ENCODE measurements around the gene TFPI. TPM values are rescaled to one million over a fixed set of nuclear protein-coding genes. Genes with fewer than 3 reads are reported as not detected.

Gene TFPI
- total RNA-seq, 1 donor from 2014 or later: 716 TPM

- no peak for DNase-seq (ENCODE audit: low read depth in 2 of 2)
These were observed 84.7 kb downstream of the TFPI start for GRCh38 chr2:187469538-187469937.

GRCh38 chr2:187468262-187468661 lies 86.0 kb downstream of the TFPI start:
- no peak for DNase-seq (ENCODE audit: low read depth in 2 of 2)

- no peak for DNase-seq (ENCODE audit: low read depth in 2 of 2)
These were observed 88.0 kb downstream of the TFPI start for GRCh38 chr2:187466129-187466792.

GRCh38 chr2:187462839-187463238 lies 91.4 kb downstream of the TFPI start:
- no peak for DNase-seq (ENCODE audit: low read depth in 2 of 2)

GRCh38 chr2:187461294-187462261 lies 92.7 kb downstream of the TFPI start:
- peak in 1 of 2 donors; percentile 33 for DNase-seq (ENCODE audit: low read depth in 2 of 2)

GRCh38 chr2:187459256-187459655 lies 95.0 kb downstream of the TFPI start:
- no peak for DNase-seq (ENCODE audit: low read depth in 2 of 2)

GRCh38 chr2:187453078-187453641 lies 101.1 kb downstream of the TFPI start:
- DNase-seq (ENCODE audit: low read depth in 2 of 2): peak in 1 of 2 donors; percentile 57

- DNase-seq (ENCODE audit: low read depth in 2 of 2): no peak
These were observed 102.7 kb downstream of the TFPI start for GRCh38 chr2:187451510-187451909.

- no peak for DNase-seq (ENCODE audit: low read depth in 2 of 2)
These were observed 106.9 kb downstream of the TFPI start for GRCh38 chr2:187447336-187447735.

- DNase-seq (ENCODE audit: low read depth in 2 of 2): peak in 1 of 2 donors; percentile 27
These were observed 107.5 kb downstream of the TFPI start for GRCh38 chr2:187446711-187447110.

- DNase-seq (ENCODE audit: low read depth in 2 of 2): peak in 1 of 2 donors; percentile 46
These were observed 109.2 kb downstream of the TFPI start for GRCh38 chr2:187445051-187445450.

GRCh38 chr2:187442778-187443177 lies 111.5 kb downstream of the TFPI start:
- no peak for DNase-seq (ENCODE audit: low read depth in 2 of 2)

GRCh38 chr2:187442378-187442777 lies 111.9 kb downstream of the TFPI start:
- DNase-seq (ENCODE audit: low read depth in 2 of 2): no peak

- DNase-seq (ENCODE audit: low read depth in 2 of 2): no peak
These were observed 114.0 kb downstream of the TFPI start for GRCh38 chr2:187440101-187440675.

GRCh38 chr2:187438455-187438854 lies 115.8 kb downstream of the TFPI start:
- DNase-seq (ENCODE audit: low read depth in 2 of 2): peak in 1 of 2 donors; percentile 68

- no peak for DNase-seq (ENCODE audit: low read depth in 2 of 2)
These were observed 118.5 kb downstream of the TFPI start for GRCh38 chr2:187435756-187436155.

- DNase-seq (ENCODE audit: low read depth in 2 of 2): peak in 1 of 2 donors; percentile 68
These were observed 119.2 kb downstream of the TFPI start for GRCh38 chr2:187435078-187435477.

GRCh38 chr2:187434342-187434785 lies 119.9 kb downstream of the TFPI start:
- no peak for DNase-seq (ENCODE audit: low read depth in 2 of 2)

GRCh38 chr2:187431911-187432310 lies 122.3 kb downstream of the TFPI start:
- DNase-seq (ENCODE audit: low read depth in 2 of 2): no peak

GRCh38 chr2:187429989-187430388 lies 124.2 kb downstream of the TFPI start:
- peak; percentile 71 to 96 for DNase-seq (ENCODE audit: low read depth in 2 of 2)

GRCh38 chr2:187424146-187424545 lies 130.1 kb downstream of the TFPI start:
- DNase-seq (ENCODE audit: low read depth in 2 of 2): no peak

GRCh38 chr2:187422282-187422681 lies 132.0 kb downstream of the TFPI start:
- peak in 1 of 2 donors; percentile 56 for DNase-seq (ENCODE audit: low read depth in 2 of 2)

Data from dermis microvascular lymphatic vessel endothelial cell (primary cell).